Mesenchymal stem cell (in vitro differentiated cells and primary cell): ENCODE data around the gene ZNF532.

Experiments
- DNase-seq: peaks from one replicate; pipeline ENCODE4 v3.0.0-alpha.2; 2013
- H2AFZ ChIP-seq: one replicate; pipeline ENCODE4 v1.6.1; 2013; ENCODE audit warnings: low read depth, mild to moderate bottlenecking, control low read depth, inconsistent platforms, low read length, moderate library complexity
- H2AK5ac ChIP-seq: 2 replicates; pipeline ENCODE4 v1.6.1; 2013; ENCODE audit warnings: low read length, moderate library complexity, mild to moderate bottlenecking, inconsistent platforms; ENCODE audit not compliant: severe bottlenecking
- H2BK120ac ChIP-seq: one replicate; pipeline ENCODE4 v1.6.1; 2013; ENCODE audit warnings: low read depth, mild to moderate bottlenecking, inconsistent platforms, low read length, moderate library complexity
- H2BK12ac ChIP-seq, 2 experiments: one replicate each; pipeline ENCODE4 v1.6.1; 2013; ENCODE audit warnings: inconsistent platforms in 2 of 2, low read length in 2 of 2, mild to moderate bottlenecking in 2 of 2, moderate library complexity in 2 of 2, control low read depth in 1 of 2
- H2BK15ac ChIP-seq: one replicate; pipeline ENCODE4 v1.6.1; 2013; ENCODE audit warnings: mild to moderate bottlenecking, low read depth, inconsistent platforms; ENCODE audit not compliant: poor library complexity, severe bottlenecking
- H2BK5ac ChIP-seq: 2 replicates; pipeline ENCODE4 v1.6.1; 2013; ENCODE audit warnings: low read depth, mild to moderate bottlenecking, low read length, control low read depth, inconsistent platforms; ENCODE audit not compliant: poor library complexity, severe bottlenecking
- H3K14ac ChIP-seq, 2 experiments: one replicate each; pipeline ENCODE4 v1.6.1; 2013; ENCODE audit warnings: inconsistent platforms in 2 of 2, low read length in 2 of 2, control low read depth in 1 of 2, mild to moderate bottlenecking in 1 of 2, moderate library complexity in 1 of 2
- H3K18ac ChIP-seq, 2 experiments: one replicate each; pipeline ENCODE4 v1.6.1; 2013; ENCODE audit warnings: inconsistent platforms in 2 of 2, low read length in 2 of 2, control low read depth in 1 of 2, low read depth in 1 of 2, mild to moderate bottlenecking in 1 of 2
- H3K23ac ChIP-seq, 2 experiments: one replicate each; pipeline ENCODE4 v1.6.1; 2013; ENCODE audit warnings: inconsistent platforms in 2 of 2, low read length in 2 of 2, mild to moderate bottlenecking in 2 of 2, moderate library complexity in 2 of 2, control low read depth in 1 of 2
- H3K27ac ChIP-seq: 2 replicates; pipeline ENCODE4 v1.5.1; 2013; ENCODE audit warnings: mild to moderate bottlenecking, moderate library complexity, low read length, control low read depth, inconsistent platforms; ENCODE audit not compliant: poor library complexity, severe bottlenecking
- H3K27me3 ChIP-seq, 2 experiments: 2 replicates each; pipeline versions ENCODE4 v1.6.1 to v1.7.0; 2013; ENCODE audit warnings: low read length in 2 of 2, mild to moderate bottlenecking in 2 of 2, moderate library complexity in 2 of 2, control low read depth in 1 of 2, inconsistent platforms in 1 of 2; ENCODE audit not compliant: control insufficient read depth in 1 of 2, insufficient read depth in 1 of 2
- H3K36me3 ChIP-seq, 2 experiments: 2 replicates each; pipeline versions ENCODE4 v1.6.1 to v1.7.0; 2013; ENCODE audit warnings: low read length in 2 of 2, control low read depth in 1 of 2, inconsistent platforms in 1 of 2, low read depth in 1 of 2, mild to moderate bottlenecking in 1 of 2; ENCODE audit not compliant: insufficient read depth in 2 of 2, control insufficient read depth in 1 of 2
- H3K4ac ChIP-seq, 2 experiments: one replicate each; pipeline ENCODE4 v1.6.1; 2013; ENCODE audit warnings: inconsistent platforms in 2 of 2, low read length in 2 of 2, mild to moderate bottlenecking in 2 of 2, moderate library complexity in 2 of 2, control low read depth in 1 of 2, low read depth in 1 of 2
- H3K4me1 ChIP-seq: 2 replicates; pipeline ENCODE4 v1.6.1; 2013; ENCODE audit warnings: low read depth, low read length, control low read depth; ENCODE audit not compliant: control insufficient read depth, insufficient read depth
- H3K4me2 ChIP-seq: 2 replicates; pipeline ENCODE4 v1.6.1; 2013; ENCODE audit warnings: low read length, mild to moderate bottlenecking, inconsistent platforms; ENCODE audit not compliant: poor library complexity, severe bottlenecking
- H3K4me3 ChIP-seq, 2 experiments: 2 replicates each; pipeline versions ENCODE4 v1.5.1 to v1.7.0; 2013; ENCODE audit warnings: low read length in 2 of 2, mild to moderate bottlenecking in 2 of 2, control low read depth in 1 of 2, low read depth in 1 of 2; ENCODE audit not compliant: insufficient read depth in 1 of 2
- H3K79me1 ChIP-seq: replicated peaks from 2 replicates; pipeline ENCODE4 v1.6.1; 2013; ENCODE audit warnings: mild to moderate bottlenecking, control low read depth, low read length, inconsistent platforms; ENCODE audit not compliant: poor library complexity, severe bottlenecking
- H3K9ac ChIP-seq: 2 replicates; pipeline ENCODE4 v1.7.0; 2013; ENCODE audit warnings: mild to moderate bottlenecking, low read length, moderate library complexity
- H3K9me3 ChIP-seq: 2 replicates; pipeline ENCODE4 v1.7.0; 2013; ENCODE audit warnings: mild to moderate bottlenecking, low read length; ENCODE audit not compliant: control insufficient read depth
- H4K8ac ChIP-seq: one replicate; pipeline ENCODE4 v1.6.1; 2013; ENCODE audit warnings: inconsistent platforms, mild to moderate bottlenecking, low read length, moderate library complexity
- H4K91ac ChIP-seq: one replicate; pipeline ENCODE4 v1.6.1; 2013; ENCODE audit warnings: mild to moderate bottlenecking, low read length, inconsistent platforms
- WGBS: methylation state at CpG from one replicate; pipeline ENCODE4 v1.1.7; 2013; ENCODE audit warnings: mixed read lengths; 5-methylcytosine and 5-hydroxymethylcytosine counted together

The ZNF532 gene

GRCh38 chr18:58866066-58866772, 1.5 kb downstream of the ZNF532 start:
- H3K9ac ChIP-seq: peak overlapping the region; percentile 30
- peaks cover 17% of the 10 kb centered on the region for H3K79me1 ChIP-seq
- no peak overlapping the region for H2AK5ac ChIP-seq
- no peaks in the 10 kb centered on the region for H3K27me3 ChIP-seq
- peak overlapping the region in 1 of 2 experiments; percentile 5 for H3K4me3 ChIP-seq
- no peaks in the 10 kb centered on the region for H3K9me3 ChIP-seq
- no peak for DNase-seq
- 80% methylated on average over 9 of the region's 9 CpGs for WGBS
- H2AFZ ChIP-seq: no peak overlapping the region
- H2BK5ac ChIP-seq: no peak overlapping the region
- H3K18ac ChIP-seq: peak overlapping the region in 1 of 2 experiments; percentile 64
- H3K4me1 ChIP-seq: peaks cover 21% of the 10 kb centered on the region
- no peak overlapping the region for H3K4me2 ChIP-seq
- H3K27ac ChIP-seq: peak overlapping the region; percentile 9
- H3K4ac ChIP-seq: peak overlapping the region in 1 of 2 experiments; percentile 43
- no peak overlapping the region for H3K23ac ChIP-seq
- no peak overlapping the region for H4K91ac ChIP-seq
- H2BK15ac ChIP-seq: no peak overlapping the region
- H2BK120ac ChIP-seq: no peak overlapping the region
- H2BK12ac ChIP-seq: no peak overlapping the region
- peaks cover 16 to 53% of the 10 kb centered on the region in 2 experiments for H3K36me3 ChIP-seq
- H3K14ac ChIP-seq: no peak overlapping the region
- no peak overlapping the region for H4K8ac ChIP-seq

DNA sequence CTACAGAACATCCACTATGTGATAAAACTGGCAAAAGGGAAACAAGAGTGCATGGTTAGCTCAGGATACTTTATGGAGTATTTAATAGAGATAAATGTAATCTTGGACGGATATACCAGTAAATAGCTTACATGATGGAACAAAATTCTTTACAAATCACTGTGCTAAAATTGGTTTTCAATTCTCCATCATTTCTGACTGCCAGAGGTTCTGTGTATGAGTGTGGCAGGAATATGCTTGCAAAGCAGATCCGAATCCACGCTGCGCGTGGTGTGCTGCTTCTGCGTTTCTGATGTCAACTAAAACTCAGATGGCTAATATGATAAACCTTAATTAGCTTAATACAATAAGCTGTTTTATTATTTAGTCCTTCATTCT, 2.1 kb downstream of the ZNF532 start:
- H2BK5ac ChIP-seq: no peak overlapping the region
- H3K14ac ChIP-seq: no peak overlapping the region
- no peak overlapping the region for H2AFZ ChIP-seq
- H4K91ac ChIP-seq: no peak overlapping the region
- no peak for DNase-seq
- no peak overlapping the region for H3K23ac ChIP-seq
- no peaks in the 10 kb centered on the region for H3K9me3 ChIP-seq
- peak overlapping the region in 1 of 2 experiments; percentile 64 for H3K18ac ChIP-seq
- H2BK12ac ChIP-seq: no peak overlapping the region
- H3K36me3 ChIP-seq: peaks cover 19 to 58% of the 10 kb centered on the region in 2 experiments
- no peaks in the 10 kb centered on the region for H3K27me3 ChIP-seq
- peaks cover 18% of the 10 kb centered on the region for H3K79me1 ChIP-seq
- H3K27ac ChIP-seq: no peak overlapping the region
- H3K9ac ChIP-seq: peak overlapping the region; percentile 30
- H2AK5ac ChIP-seq: no peak overlapping the region
- no peak overlapping the region for H3K4ac ChIP-seq
- H4K8ac ChIP-seq: no peak overlapping the region
- H3K4me2 ChIP-seq: no peak overlapping the region
- WGBS: no CpG with 5 or more reads among the region's 6 CpGs
- no peak overlapping the region for H2BK15ac ChIP-seq
- peak overlapping the region in 1 of 2 experiments; percentile 5 for H3K4me3 ChIP-seq
- H3K4me1 ChIP-seq: peaks cover 24% of the 10 kb centered on the region
- H2BK120ac ChIP-seq: no peak overlapping the region

GRCh38 chr18:58867281-58867961, 2.7 kb downstream of the ZNF532 start:
- H2BK5ac ChIP-seq: no peak overlapping the region
- H3K27me3 ChIP-seq: no peaks in the 10 kb centered on the region
- H2BK12ac ChIP-seq: peak overlapping the region; percentile 69 to 81
- H4K8ac ChIP-seq: peak overlapping the region; percentile 30
- no peak overlapping the region for H3K4me3 ChIP-seq
- peaks cover 23% of the 10 kb centered on the region for H3K4me1 ChIP-seq
- no peak overlapping the region for H3K14ac ChIP-seq
- DNase-seq: no peak
- H3K4ac ChIP-seq: peak overlapping the region; percentile 49 to 84
- H3K9me3 ChIP-seq: no peaks in the 10 kb centered on the region
- no peak overlapping the region for H3K23ac ChIP-seq
- H2BK15ac ChIP-seq: no peak overlapping the region
- H2BK120ac ChIP-seq: no peak overlapping the region
- peak overlapping the region; percentile 3 for H2AK5ac ChIP-seq
- peak overlapping the region; percentile 7 for H2AFZ ChIP-seq
- peaks cover 19 to 65% of the 10 kb centered on the region in 2 experiments for H3K36me3 ChIP-seq
- H4K91ac ChIP-seq: peak overlapping the region; percentile 83
- no peak overlapping the region for H3K4me2 ChIP-seq
- peak overlapping the region; percentile 2 for H3K9ac ChIP-seq
- H3K18ac ChIP-seq: peak overlapping the region; percentile 58 to 90
- H3K79me1 ChIP-seq: peaks cover 19% of the 10 kb centered on the region
- 70% methylated on average over 8 of the region's 10 CpGs for WGBS
- H3K27ac ChIP-seq: peak overlapping the region; percentile 38

DNA sequence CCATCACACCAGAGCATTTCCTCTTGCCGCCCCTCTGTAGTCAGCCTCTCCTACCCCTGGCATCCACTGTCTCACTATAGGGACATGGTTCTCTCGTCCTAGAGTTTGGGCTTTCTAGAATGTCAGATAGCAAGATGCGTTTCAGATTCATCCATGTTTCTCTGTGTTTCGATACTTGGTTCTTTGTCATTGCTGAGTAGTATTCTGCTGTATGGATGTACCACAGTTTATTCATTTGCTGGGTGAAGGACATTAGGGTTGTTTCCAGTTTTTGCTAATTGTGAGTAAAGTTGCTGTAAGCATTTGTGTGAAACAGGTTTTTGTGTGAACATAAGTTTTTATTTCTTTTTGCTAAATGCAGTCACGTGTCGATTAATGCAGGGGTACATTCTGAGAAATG, 3.8 kb downstream of the ZNF532 start:
- Histone ChIP-seq H2BK120ac (no peak overlapping the region), H3K36me3 (peaks cover 25 to 72% of the 10 kb centered on the region in 2 experiments), H2BK5ac (no peak overlapping the region), H2BK12ac (no peak overlapping the region), H4K91ac (no peak overlapping the region), H3K27ac (no peak overlapping the region), H4K8ac (no peak overlapping the region), H3K14ac (no peak overlapping the region), H2AK5ac (no peak overlapping the region), H2BK15ac (no peak overlapping the region), H3K4me2 (no peak overlapping the region), H3K79me1 (peaks cover 24% of the 10 kb centered on the region), H3K9ac (no peak overlapping the region), H3K27me3 (no peaks in the 10 kb centered on the region), H3K9me3 (no peaks in the 10 kb centered on the region), H3K4ac (no peak overlapping the region), H3K4me3 (no peak overlapping the region), H3K18ac (peak overlapping the region in 1 of 2 experiments; percentile 37), H3K4me1 (peaks cover 22% of the 10 kb centered on the region), H3K23ac (no peak overlapping the region), H2AFZ (no peak overlapping the region)
- DNase-seq: no peak
- 99% methylated on average over 5 of the region's 6 CpGs for WGBS
